Heart left ventricle (tissue), 16 donors: ENCODE measurements around the gene TBXA2R. TPM values are rescaled to one million over a fixed set of nuclear protein-coding genes. Genes with fewer than 3 reads are reported as not detected.

ENCODE experiments used
- ATAC-seq, 4 donors: fragments of 200-7000 bp; cut with Tn5 transposase; one replicate each; pipeline ENCODE4 v1.9.1; 2020 to 2022; ENCODE audit warnings: moderate library complexity in 4 of 4, mild to moderate bottlenecking in 3 of 4, moderate number of reproducible peaks in 1 of 4
- DNase-seq, 5 donors: peaks; one replicate each; pipeline ENCODE4 v3.0.0-alpha.2; 2020
- H3K27ac ChIP-seq, 12 donors: fragments of 200-600 bp; sonication (generic) in 4 of 12; one replicate each; pipeline versions ENCODE4 v1.5.0 to v1.8.0; 2016 to 2022; ENCODE audit warnings: mild to moderate bottlenecking in 2 of 12
- H3K27me3 ChIP-seq, 9 donors: fragments of 200-600 bp; sonication (generic) in 2 of 9; one replicate each; pipeline versions ENCODE4 v1.5.1 to v1.8.0; 2016 to 2022; ENCODE audit warnings: mild to moderate bottlenecking in 3 of 9
- H3K36me3 ChIP-seq, 9 donors: fragments of 200-600 bp; sonication (generic) in 2 of 9; one replicate each; pipeline versions ENCODE4 v1.5.0 to v1.8.0; 2018 to 2022; ENCODE audit warnings: mild to moderate bottlenecking in 2 of 9
- H3K4me1 ChIP-seq, 12 donors: fragments of 200-600 bp; sonication (generic) in 4 of 12; one replicate each; pipeline versions ENCODE4 v1.5.0 to v1.8.0; 2016 to 2022; ENCODE audit warnings: mild to moderate bottlenecking in 3 of 12
- H3K4me3 ChIP-seq, 12 donors: fragments of 200-600 bp; sonication (generic) in 4 of 12; one replicate each; pipeline versions ENCODE4 v1.5.0 to v1.8.0; 2017 to 2022; ENCODE audit warnings: mild to moderate bottlenecking in 9 of 12, moderate library complexity in 4 of 12
- H3K9me3 ChIP-seq, 12 donors: fragments of 200-600 bp; sonication (generic) in 4 of 12; one replicate each; pipeline versions ENCODE4 v1.5.0 to v1.8.0; 2016 to 2022; ENCODE audit warnings: mild to moderate bottlenecking in 1 of 12
- CTCF ChIP-seq, 12 donors: fragments of 200-600 bp; sonication (generic) in 4 of 12; IDR thresholded peaks; one replicate each; pipeline versions ENCODE4 v1.5.0 to v1.8.0; 2018 to 2022; ENCODE audit warnings: antibody characterized with exemption in 12 of 12, mild to moderate bottlenecking in 5 of 12
- POLR2A ChIP-seq, 2 donors: fragments of 450-650 bp; IDR thresholded peaks; one replicate each; pipeline ENCODE4 v1.6.1; 2017; ENCODE audit warnings: antibody characterized with exemption in 2 of 2, mild to moderate bottlenecking in 2 of 2, moderate library complexity in 2 of 2
- WGBS, 4 donors: extraction: QIAGEN DNeasy Blood & Tissue Kit in 2 of 4; methylation state at CpG; one replicate each; pipeline versions ENCODE4 v1.1.5 to v1.1.7; 2013 to 2018; 5-methylcytosine and 5-hydroxymethylcytosine counted together
- intact Hi-C, 10 donors: fragments of 100-400 bp; cut with DNase I; formaldehyde crosslinking; loops; one replicate each; pipeline versions ENCODE4 v1.11.1 to v1.14.2; 2022
- polyA plus RNA-seq, 2 donors: library from polyadenylated mRNA; stranded (reverse); fragments of 200-250 nt; gene quantifications; one replicate each; pipeline ENCODE4 v1.2.3, GENCODE V29; 2013
- total RNA-seq, 9 donors: library from RNA; depleted of rRNA in 2 of 9; stranded (reverse); fragments of >200 nt in 2 of 9; fragmentation: NEBNext Ultra II Directional in 3 of 9; extraction: Animal tissue kit (Norgen Biotek cat#: 25700) in 3 of 9; gene quantifications; one replicate each; pipeline versions ENCODE4 v1.1.0 to v1.2.4, GENCODE V29; 2016 to 2023
- donor health status: ischemic (EF 13 %, LVEDD 7.1; RV severe dilation, severe dysfunction).
- donor health status: healthy with polysubstance abuse.
- donor health status: DM: no; HTN: yes; CAD: no.
- donor health status: DM: no; HTN: no; CAD: no.
- donor health status: ischemic (EF 25% LVEDD 6.9; RV normal size, moderate dysfunction).
- donor health status: ischemic (EF 25% LVEDD 5.7; RV mildly dilated, moderate dysfunction).
- donor health status: healthy.
- donor health status: DM: yes; HTN: yes; CAD: no.
- donor health status: ischemic (EF 35%, LVEDD 5.7; RV mildly dilated, moderate dysfunction).
- donor health status: nonischemic (EF 11% LVEDD 7.7; RV severe dilation, severe dysfunction).
- donor health status: DM: yes; HTN: yes; CAD: no.
- donor health status: PGD.
- donor health status: ischemic (EF 29% LVEDD 5.4; RV normal size, mild dysfunction).
- donor health status: nonischemic (EF 23%, LVEDD 6.1; RV moderate dilation, normal function).

Gene TBXA2R
- total and polyA plus RNA-seq, 11 donors: 1.9 to 5.1 (median 2.9) TPM

- DNase-seq (no peak), ATAC-seq (peak in 1 of 4 donors; percentile 14)
- H3K4me1 ChIP-seq: peaks cover 0 to 17% (median 9%) of the 10 kb centered on the region in 12 donors
- TF ChIP-seq POLR2A (IDR thresholded peaks at IDR 0.05): no peak
- TF ChIP-seq CTCF (IDR thresholded peaks at IDR 0.05): no peak
- peak overlapping the region in 2 of 12 donors; percentile 22 to 40 for H3K27ac ChIP-seq
- no peak overlapping the region for H3K4me3 ChIP-seq
- peaks cover 0 to 6% (median 0%) of the 10 kb centered on the region in 9 donors for H3K36me3 ChIP-seq
- intact Hi-C loops: loop anchor here in 2 of 10 donors (5.0 kb wide), 1 partner anchor 37 kb away; no protein-coding TSS in a partner anchor
- H3K9me3 ChIP-seq: no peaks in the 10 kb centered on the region
- WGBS, 4 donors: 60 to 69% (median 67%) methylated on average over 11 of the region's 11 CpGs
- peaks cover 0 to 16% (median 4%) of the 10 kb centered on the region in 9 donors for H3K27me3 ChIP-seq
These were observed 26.3 kb downstream of the TBXA2R start for GRCh38 chr19:3580156-3580934.

GRCh38 chr19:3578390-3578789 lies 28.3 kb downstream of the TBXA2R start:
- no peak overlapping the region for H3K4me3 ChIP-seq
- ATAC-seq (no peak), DNase-seq (no peak)
- TF ChIP-seq POLR2A (IDR thresholded peaks at IDR 0.05): no peak
- no peak for TF ChIP-seq CTCF (IDR thresholded peaks at IDR 0.05)
- no peaks in the 10 kb centered on the region for H3K27me3 ChIP-seq
- intact Hi-C loops: no loop called here
- peaks cover 0 to 26% (median 15%) of the 10 kb centered on the region in 12 donors for H3K4me1 ChIP-seq
- no peak overlapping the region for H3K27ac ChIP-seq
- 86 to 88% (median 87%) methylated on average over 11 to 17 of the region's 17 CpGs for WGBS, 4 donors
- H3K36me3 ChIP-seq: peaks cover 0 to 9% (median 0%) of the 10 kb centered on the region in 9 donors
- no peaks in the 10 kb centered on the region for H3K9me3 ChIP-seq

GRCh38 chr19:3577723-3578344 lies 28.8 kb downstream of the TBXA2R start:
- DNase-seq: no peak
- Histone ChIP-seq H3K4me1 (peaks cover 0 to 30% (median 17%) of the 10 kb centered on the region in 12 donors), H3K27ac (peak overlapping the region in 1 of 12 donors; percentile 77), H3K9me3 (no peaks in the 10 kb centered on the region), H3K4me3 (no peak overlapping the region), H3K36me3 (peaks cover 0 to 9% (median 0%) of the 10 kb centered on the region in 9 donors), H3K27me3 (no peaks in the 10 kb centered on the region)
- 87 to 90% (median 89%) methylated on average over 44 to 60 of the region's 60 CpGs for WGBS, 4 donors
- ATAC-seq: no peak
- TF ChIP-seq POLR2A (IDR thresholded peaks at IDR 0.05) (no peak), CTCF (IDR thresholded peaks at IDR 0.05) (no peak)
- intact Hi-C loops: no loop called here
